GM12878 (cell line): ENCODE data around the gene NEB.

Experiments used
- POLR2A ChIP-seq: IDR thresholded peaks from 2 replicates; pipeline ENCODE4 v1.6.1; 2011; ENCODE audit warnings: low read depth, mild to moderate bottlenecking, low read length
- POLR2AphosphoS5 ChIP-seq: IDR thresholded peaks from 2 replicates; pipeline ENCODE4 v1.6.1; 2011; ENCODE audit warnings: mild to moderate bottlenecking, low read length, inconsistent platforms
- RAD21 ChIP-seq: IDR thresholded peaks from 2 replicates; pipeline ENCODE4 v1.6.1; 2011; ENCODE audit warnings: mild to moderate bottlenecking, low read depth, low read length, moderate library complexity; ENCODE audit not compliant: insufficient read depth
- RAD51 ChIP-seq: fragments of 450-650 bp; IDR thresholded peaks from 2 replicates; pipeline ENCODE4 v1.6.1; 2016; ENCODE audit warnings: moderate library complexity, mild to moderate bottlenecking, inconsistent platforms

- TF ChIP-seq POLR2A (no peak), RAD21 (no peak), POLR2AphosphoS5 (no peak), RAD51 (no peak)
These were observed 201.1 kb downstream of the NEB start for GRCh38 chr2:151533127-151533526.
